ENCODE results near the gene NR1D1. TPM values are rescaled to one million over a fixed set of nuclear protein-coding genes. Genes with fewer than 3 reads are reported as not detected.

Gene NR1D1
- polyA plus RNA-seq, 1 experiment, result 0.62 TPM

GRCh38 chr17:40112718-40113109, 12.3 kb upstream of the NR1D1 start:
- H3K27ac ChIP-seq (ENCODE audit: low read depth, low read length), result peak overlapping the region; percentile 54
- POLR2A ChIA-PET, result interaction anchor here (0.5 to 5.4 kb wide), 14 partner anchors 10 to 374 kb away, joined by 3 to 66 read pairs (median 6); partner anchors contain the start of genes CASC3, MSL1, NR1D1 and PSMD3

GRCh38 chr17:40112191-40112711, 11.9 kb upstream of the NR1D1 start:
- no peak for DNase-seq (ENCODE audit: low read depth, low spot score)
- ChIA-PET POLR2A (interaction anchor here (0.5 to 5.4 kb wide), 15 partner anchors 11 to 91 kb away, joined by 3 to 66 read pairs (median 9); partner anchors contain the start of genes CASC3, MSL1 and NR1D1), CTCF (interaction anchor here (0.5 to 4.9 kb wide), 34 partner anchors 8 to 179 kb away, joined by 3 to 83 read pairs (median 6); partner anchors contain the start of genes CASC3, CSF3, MED24 and MSL1)
- Histone ChIP-seq H3K27ac (ENCODE audit: low read depth, low read length) (peak overlapping the region; percentile 54), H3K27me3 (ENCODE audit: control insufficient read depth, insufficient read depth, low read length) (no peaks in the 10 kb centered on the region), H3K9me3 (ENCODE audit: control insufficient read depth, insufficient read depth, low read length) (no peaks in the 10 kb centered on the region), H3K4me3 (ENCODE audit: low read depth, low read length) (no peak overlapping the region)
- TF ChIP-seq CTCF (IDR thresholded peaks at IDR 0.05; ENCODE audit: low read depth, low read length), result no peak

More at GRCh38 chr17:40112718-40113109, 12.3 kb upstream of the NR1D1 start:
- DNase-seq (ENCODE audit: low read depth, low spot score), result no peak
- CTCF ChIA-PET, result interaction anchor here (0.6 to 4.9 kb wide), 32 partner anchors 10 to 233 kb away, joined by 3 to 83 read pairs (median 8); partner anchors contain the start of genes CASC3, CSF3, MED24 and MSL1
- Histone ChIP-seq H3K4me3 (ENCODE audit: low read depth, low read length) (no peak overlapping the region), H3K27me3 (ENCODE audit: control insufficient read depth, insufficient read depth, low read length) (no peaks in the 10 kb centered on the region), H3K9me3 (ENCODE audit: control insufficient read depth, insufficient read depth, low read length) (no peaks in the 10 kb centered on the region)
- TF ChIP-seq CTCF (IDR thresholded peaks at IDR 0.05; ENCODE audit: low read depth, low read length), result no peak

GRCh38 chr17:40111221-40112128, 11.1 kb upstream of the NR1D1 start:
- H3K9me3 ChIP-seq (ENCODE audit: control insufficient read depth, insufficient read depth, low read length), result no peaks in the 10 kb centered on the region
- peak overlapping the region; percentile 40 for H3K27ac ChIP-seq (ENCODE audit: low read depth, low read length)
- H3K27me3 ChIP-seq (ENCODE audit: control insufficient read depth, insufficient read depth, low read length), result no peaks in the 10 kb centered on the region
- TF ChIP-seq CTCF (IDR thresholded peaks at IDR 0.05; ENCODE audit: low read depth, low read length), result peak; percentile 71
- ChIA-PET POLR2A (interaction anchor here (0.6 to 5.4 kb wide), 12 partner anchors 11 to 276 kb away, joined by 3 to 66 read pairs (median 5); partner anchors contain the start of genes CASC3, MSL1 and NR1D1), CTCF (interaction anchor here (0.5 to 4.9 kb wide), 27 partner anchors 8 to 243 kb away, joined by 3 to 83 read pairs (median 8); partner anchors contain the start of genes CASC3, CSF3, MED24 and MSL1)
- peak overlapping the region; percentile 14; the same call in 1 of the 2 replicates for H3K4me3 ChIP-seq (ENCODE audit: low read depth, low read length)
- peak; percentile 87 for DNase-seq (ENCODE audit: low read depth, low spot score)

GRCh38 chr17:40110026-40110845, 9.8 kb upstream of the NR1D1 start:
- Histone ChIP-seq H3K27ac (ENCODE audit: low read depth, low read length) (peak overlapping the region; percentile 40), H3K9me3 (ENCODE audit: control insufficient read depth, insufficient read depth, low read length) (no peaks in the 10 kb centered on the region), H3K27me3 (ENCODE audit: control insufficient read depth, insufficient read depth, low read length) (no peaks in the 10 kb centered on the region), H3K4me3 (ENCODE audit: low read depth, low read length) (no peak overlapping the region; the same call in 1 of the 2 replicates)
- ChIA-PET POLR2A (interaction anchor here (0.6 to 5.4 kb wide), 7 partner anchors 11 to 92 kb away, joined by 3 to 66 read pairs (median 6); partner anchors contain the start of genes CASC3, MSL1 and NR1D1), CTCF (interaction anchor here (0.5 to 4.3 kb wide), 9 partner anchors 10 to 85 kb away, joined by 3 to 83 read pairs (median 21); partner anchors contain the start of genes MSL1 and NR1D1)
- no peak for TF ChIP-seq CTCF (IDR thresholded peaks at IDR 0.05; ENCODE audit: low read depth, low read length)
- DNase-seq (ENCODE audit: low read depth, low spot score), result no peak

Measured in AG04450 (cell line).